GM10266 (cell line): ENCODE results near the gene BBS9.

Experiments
- DNase-seq: peaks from one replicate; pipeline ENCODE4 v3.0.0; 2012; ENCODE audit errors: extremely low spot score
- CTCF ChIP-seq: IDR thresholded peaks from 2 replicates; pipeline ENCODE4 v1.5.1; 2012; ENCODE audit warnings: mild to moderate bottlenecking, low read depth; ENCODE audit not compliant: control insufficient read depth, insufficient read depth; ENCODE audit errors: missing control alignments

BBS9 gene

GRCh38 chr7:33601884-33602283, 472.5 kb downstream of the BBS9 start:
- TF ChIP-seq CTCF, result no peak
- no peak for DNase-seq

GRCh38 chr7:33604056-33604455, 474.7 kb downstream of the BBS9 start:
- no peak for DNase-seq
- no peak for TF ChIP-seq CTCF

GRCh38 chr7:33610918-33611317, 481.6 kb downstream of the BBS9 start:
- DNase-seq, result no peak
- TF ChIP-seq CTCF, result no peak

GRCh38 chr7:33612442-33612841, 483.1 kb downstream of the BBS9 start:
- DNase-seq, result no peak
- no peak for TF ChIP-seq CTCF

- no peak for DNase-seq
Observed at GRCh38 chr7:33614357-33615117, 485.2 kb downstream of the BBS9 start.

GRCh38 chr7:33616752-33617151, 487.4 kb downstream of the BBS9 start:
- DNase-seq, result no peak
- TF ChIP-seq CTCF, result no peak

More at GRCh38 chr7:33614357-33615117, 485.2 kb downstream of the BBS9 start:
- TF ChIP-seq CTCF, result no peak

- no peak for TF ChIP-seq CTCF
- DNase-seq, result no peak
Observed at GRCh38 chr7:33619264-33619663, 489.9 kb downstream of the BBS9 start.
